Measurements from ENCODE around the gene LPCAT3.

The LPCAT3 gene

DNA sequence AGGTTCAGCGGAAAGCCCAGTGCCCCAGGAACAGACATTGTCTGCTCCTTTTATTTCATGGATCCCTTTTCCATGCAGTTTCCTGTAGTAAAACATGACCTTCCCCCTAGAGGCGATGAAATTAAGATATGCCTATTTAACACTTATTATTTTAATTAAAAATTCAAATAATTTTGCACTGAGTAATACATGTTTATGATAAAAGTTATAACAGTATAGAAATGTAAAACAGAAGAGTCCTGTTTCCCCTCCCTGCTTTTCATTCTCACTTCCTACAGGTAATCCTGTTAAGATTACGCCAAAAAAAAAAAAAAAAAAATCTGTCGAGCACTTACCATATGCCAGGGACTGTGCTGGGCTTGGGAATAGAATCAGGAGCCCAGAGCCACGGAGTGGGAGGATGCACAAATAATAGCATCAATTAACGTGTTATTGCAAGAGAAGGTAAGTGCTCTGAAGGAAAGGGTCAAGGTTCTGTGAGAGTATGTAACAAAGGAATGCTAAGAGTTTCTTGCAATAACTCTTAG, 830 bp upstream of the LPCAT3 start:
- Histone ChIP-seq H3K9me3 (ENCODE audit: control insufficient read depth, insufficient read depth, low read depth, low read length) (no peaks in the 10 kb centered on the region), H3K4me3 (ENCODE audit: low read depth, low read length) (peak overlapping the region; percentile 89), H3K36me3 (ENCODE audit: control insufficient read depth in 2 of 2, insufficient read depth in 1 of 2, low read length in 2 of 2) (peaks cover 3% of the 10 kb centered on the region in 2 experiments; a peak in 2 of 3 replicates), H3K27ac (ENCODE audit: extremely low read depth, low read depth, low read length) (peak overlapping the region; percentile 90), H3K4me1 (ENCODE audit: control insufficient read depth, insufficient read depth, low read length) (peaks cover 24% of the 10 kb centered on the region)
- POLR2A ChIA-PET = interaction anchor here (1.0 to 1.6 kb wide), 4 partner anchors 51 to 75 kb away, joined by 3 to 13 read pairs (median 8); partner anchors contain the start of genes C12orf57 and RNU7-1
- CTCF ChIA-PET = interaction anchor here (1.0 to 1.3 kb wide), 4 partner anchors 18 to 55 kb away, joined by 3 to 5 read pairs (median 4); no protein-coding TSS in a partner anchor
- 0 out of 2 replicates have a peak, but pooled peaks have one; percentile 4 for TF ChIP-seq ZNF423 (tag by site-specific recombination; IDR thresholded peaks at IDR 0.05)
- TF ChIP-seq, protein P1, sequence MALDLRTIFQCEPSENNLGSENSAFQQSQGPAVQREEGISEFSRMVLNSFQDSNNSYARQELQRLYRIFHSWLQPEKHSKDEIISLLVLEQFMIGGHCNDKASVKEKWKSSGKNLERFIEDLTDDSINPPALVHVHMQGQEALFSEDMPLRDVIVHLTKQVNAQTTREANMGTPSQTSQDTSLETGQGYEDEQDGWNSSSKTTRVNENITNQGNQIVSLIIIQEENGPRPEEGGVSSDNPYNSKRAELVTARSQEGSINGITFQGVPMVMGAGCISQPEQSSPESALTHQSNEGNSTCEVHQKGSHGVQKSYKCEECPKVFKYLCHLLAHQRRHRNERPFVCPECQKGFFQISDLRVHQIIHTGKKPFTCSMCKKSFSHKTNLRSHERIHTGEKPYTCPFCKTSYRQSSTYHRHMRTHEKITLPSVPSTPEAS (tag by site-specific recombination; IDR thresholded peaks at IDR 0.05) = no peak
- TF ChIP-seq ZNF366 (tag by site-specific recombination; conservative IDR thresholded peaks at IDR 0.05) = 0 out of 2 replicates have a peak, but pooled peaks have one; percentile 8
- peak; percentile 33; the same call in 1 of the 2 replicates for TF ChIP-seq ZNF660 (tag by site-specific recombination; IDR thresholded peaks at IDR 0.05)
- TF ChIP-seq SP7 (tag by site-specific recombination; IDR thresholded peaks at IDR 0.05) = 0 out of 2 replicates have a peak, but pooled peaks have one; percentile 9
- TF ChIP-seq ZNF843 (tag by site-specific recombination; IDR thresholded peaks at IDR 0.05) = 0 out of 2 replicates have a peak, but pooled peaks have one; percentile 1
- no peak for TF ChIP-seq ZNF530 (tag by site-specific recombination; IDR thresholded peaks at IDR 0.05; ENCODE audit: low read depth)
- TF ChIP-seq, protein P2, sequence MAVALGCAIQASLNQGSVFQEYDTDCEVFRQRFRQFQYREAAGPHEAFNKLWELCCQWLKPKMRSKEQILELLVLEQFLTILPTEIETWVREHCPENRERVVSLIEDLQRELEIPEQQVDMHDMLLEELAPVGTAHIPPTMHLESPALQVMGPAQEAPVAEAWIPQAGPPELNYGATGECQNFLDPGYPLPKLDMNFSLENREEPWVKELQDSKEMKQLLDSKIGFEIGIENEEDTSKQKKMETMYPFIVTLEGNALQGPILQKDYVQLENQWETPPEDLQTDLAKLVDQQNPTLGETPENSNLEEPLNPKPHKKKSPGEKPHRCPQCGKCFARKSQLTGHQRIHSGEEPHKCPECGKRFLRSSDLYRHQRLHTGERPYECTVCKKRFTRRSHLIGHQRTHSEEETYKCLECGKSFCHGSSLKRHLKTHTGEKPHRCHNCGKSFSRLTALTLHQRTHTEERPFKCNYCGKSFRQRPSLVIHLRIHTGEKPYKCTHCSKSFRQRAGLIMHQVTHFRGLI (tag by site-specific recombination; IDR thresholded peaks at IDR 0.05) = peak; percentile 10; the same call in 1 of the 2 replicates
- TF ChIP-seq ZXDB (tag by site-specific recombination; IDR thresholded peaks at IDR 0.05) = 0 out of 2 replicates have a peak, but pooled peaks have one; percentile 0
- TF ChIP-seq ZBTB17 (tag by site-specific recombination; IDR thresholded peaks at IDR 0.05) = peak; percentile 89

DNA sequence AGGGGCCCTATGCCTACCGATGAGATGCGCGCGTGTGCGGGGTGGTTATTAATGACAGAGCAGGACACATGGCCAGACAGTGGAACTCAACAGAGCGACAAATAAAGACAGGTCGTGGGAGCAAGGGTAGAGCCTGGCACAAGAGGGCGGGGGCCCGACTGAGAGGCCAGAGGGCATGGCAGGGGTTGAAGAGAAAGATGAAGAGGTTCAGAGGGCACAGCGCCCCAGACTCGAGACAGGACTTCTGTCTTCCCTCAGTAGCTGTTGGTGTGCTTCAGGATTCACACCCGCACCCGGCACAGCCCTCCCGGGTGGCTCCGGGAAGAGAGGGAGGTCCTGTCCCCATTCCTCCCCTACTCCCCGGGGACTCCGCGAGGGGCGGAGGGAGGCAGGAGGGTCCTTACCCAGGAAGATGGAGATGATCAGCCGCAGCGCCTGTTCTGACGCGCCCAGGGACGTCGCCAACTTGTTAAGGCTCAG, 366 bp downstream of the LPCAT3 start:
- ChIA-PET CTCF (interaction anchor here (0.5 to 1.5 kb wide), 15 partner anchors 8 to 1203 kb away, joined by 3 to 5 read pairs (median 3); no protein-coding TSS in a partner anchor), POLR2A (interaction anchor here (0.7 to 1.6 kb wide), 9 partner anchors 8 to 91 kb away, joined by 3 to 13 read pairs (median 3); partner anchors contain the start of genes C12orf57, C1RL and RNU7-1)
- Histone ChIP-seq H3K36me3 (ENCODE audit: control insufficient read depth in 2 of 2, insufficient read depth in 1 of 2, low read length in 2 of 2) (peaks cover 3 to 10% of the 10 kb centered on the region in 2 experiments; a peak in 2 of 3 replicates), H3K27ac (ENCODE audit: extremely low read depth, low read depth, low read length) (peak overlapping the region; percentile 90), H3K9me3 (ENCODE audit: control insufficient read depth, insufficient read depth, low read depth, low read length) (no peaks in the 10 kb centered on the region), H3K4me3 (ENCODE audit: low read depth, low read length) (peak overlapping the region; percentile 89), H3K4me1 (ENCODE audit: control insufficient read depth, insufficient read depth, low read length) (peaks cover 25% of the 10 kb centered on the region)
- TF ChIP-seq, protein P3, sequence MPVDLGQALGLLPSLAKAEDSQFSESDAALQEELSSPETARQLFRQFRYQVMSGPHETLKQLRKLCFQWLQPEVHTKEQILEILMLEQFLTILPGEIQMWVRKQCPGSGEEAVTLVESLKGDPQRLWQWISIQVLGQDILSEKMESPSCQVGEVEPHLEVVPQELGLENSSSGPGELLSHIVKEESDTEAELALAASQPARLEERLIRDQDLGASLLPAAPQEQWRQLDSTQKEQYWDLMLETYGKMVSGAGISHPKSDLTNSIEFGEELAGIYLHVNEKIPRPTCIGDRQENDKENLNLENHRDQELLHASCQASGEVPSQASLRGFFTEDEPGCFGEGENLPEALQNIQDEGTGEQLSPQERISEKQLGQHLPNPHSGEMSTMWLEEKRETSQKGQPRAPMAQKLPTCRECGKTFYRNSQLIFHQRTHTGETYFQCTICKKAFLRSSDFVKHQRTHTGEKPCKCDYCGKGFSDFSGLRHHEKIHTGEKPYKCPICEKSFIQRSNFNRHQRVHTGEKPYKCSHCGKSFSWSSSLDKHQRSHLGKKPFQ (tag by site-specific recombination; IDR thresholded peaks at IDR 0.05) = peak; percentile 99
- TF ChIP-seq, protein P4, sequence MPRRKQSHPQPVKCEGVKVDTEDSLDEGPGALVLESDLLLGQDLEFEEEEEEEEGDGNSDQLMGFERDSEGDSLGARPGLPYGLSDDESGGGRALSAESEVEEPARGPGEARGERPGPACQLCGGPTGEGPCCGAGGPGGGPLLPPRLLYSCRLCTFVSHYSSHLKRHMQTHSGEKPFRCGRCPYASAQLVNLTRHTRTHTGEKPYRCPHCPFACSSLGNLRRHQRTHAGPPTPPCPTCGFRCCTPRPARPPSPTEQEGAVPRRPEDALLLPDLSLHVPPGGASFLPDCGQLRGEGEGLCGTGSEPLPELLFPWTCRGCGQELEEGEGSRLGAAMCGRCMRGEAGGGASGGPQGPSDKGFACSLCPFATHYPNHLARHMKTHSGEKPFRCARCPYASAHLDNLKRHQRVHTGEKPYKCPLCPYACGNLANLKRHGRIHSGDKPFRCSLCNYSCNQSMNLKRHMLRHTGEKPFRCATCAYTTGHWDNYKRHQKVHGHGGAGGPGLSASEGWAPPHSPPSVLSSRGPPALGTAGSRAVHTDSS (tag by site-specific recombination; IDR thresholded peaks at IDR 0.05) = no peak
- no peak for TF ChIP-seq ZNF121 (tag by site-specific recombination; IDR thresholded peaks at IDR 0.05)
- peak; percentile 88 for TF ChIP-seq KLF8 (tag by site-specific recombination; IDR thresholded peaks at IDR 0.05)
- TF ChIP-seq ZNF707 (tag by site-specific recombination; IDR thresholded peaks at IDR 0.05) = no peak
- TF ChIP-seq KLF10 (tag by site-specific recombination; IDR thresholded peaks at IDR 0.05) = no peak
- peak; percentile 50; the same call in 1 of the 2 replicates for TF ChIP-seq KLF7 (tag by site-specific recombination; IDR thresholded peaks at IDR 0.05; ENCODE audit: borderline replicate concordance)
- TF ChIP-seq ZNF223 (tag by site-specific recombination; IDR thresholded peaks at IDR 0.05) = no peak
- TF ChIP-seq ZNF311 (tag by site-specific recombination; IDR thresholded peaks at IDR 0.05; ENCODE audit: borderline replicate concordance) = no peak
- TF ChIP-seq ZNF112 (tag by site-specific recombination; IDR thresholded peaks at IDR 0.05) = no peak
- no peak for TF ChIP-seq ZEB2 (tag by site-specific recombination; IDR thresholded peaks at IDR 0.05)
- TF ChIP-seq, protein P5, sequence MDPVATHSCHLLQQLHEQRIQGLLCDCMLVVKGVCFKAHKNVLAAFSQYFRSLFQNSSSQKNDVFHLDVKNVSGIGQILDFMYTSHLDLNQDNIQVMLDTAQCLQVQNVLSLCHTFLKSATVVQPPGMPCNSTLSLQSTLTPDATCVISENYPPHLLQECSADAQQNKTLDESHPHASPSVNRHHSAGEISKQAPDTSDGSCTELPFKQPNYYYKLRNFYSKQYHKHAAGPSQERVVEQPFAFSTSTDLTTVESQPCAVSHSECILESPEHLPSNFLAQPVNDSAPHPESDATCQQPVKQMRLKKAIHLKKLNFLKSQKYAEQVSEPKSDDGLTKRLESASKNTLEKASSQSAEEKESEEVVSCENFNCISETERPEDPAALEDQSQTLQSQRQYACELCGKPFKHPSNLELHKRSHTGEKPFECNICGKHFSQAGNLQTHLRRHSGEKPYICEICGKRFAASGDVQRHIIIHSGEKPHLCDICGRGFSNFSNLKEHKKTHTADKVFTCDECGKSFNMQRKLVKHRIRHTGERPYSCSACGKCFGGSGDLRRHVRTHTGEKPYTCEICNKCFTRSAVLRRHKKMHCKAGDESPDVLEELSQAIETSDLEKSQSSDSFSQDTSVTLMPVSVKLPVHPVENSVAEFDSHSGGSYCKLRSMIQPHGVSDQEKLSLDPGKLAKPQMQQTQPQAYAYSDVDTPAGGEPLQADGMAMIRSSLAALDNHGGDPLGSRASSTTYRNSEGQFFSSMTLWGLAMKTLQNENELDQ (tag by site-specific recombination; IDR thresholded peaks at IDR 0.05; ENCODE audit: low read depth) = 0 out of 2 replicates have a peak, but pooled peaks have one; percentile 12
- peak; percentile 48 for TF ChIP-seq ZNF341 (tag by site-specific recombination; IDR thresholded peaks at IDR 0.05; ENCODE audit: low read depth)
- no peak for TF ChIP-seq ZNF214 (tag by site-specific recombination; IDR thresholded peaks at IDR 0.05; ENCODE audit: borderline replicate concordance)
- TF ChIP-seq ZNF175 (tag by site-specific recombination; IDR thresholded peaks at IDR 0.05) = no peak
- peak; percentile 90 for TF ChIP-seq ZNF423 (tag by site-specific recombination; IDR thresholded peaks at IDR 0.05)
- TF ChIP-seq ZNF16 (tag by site-specific recombination; IDR thresholded peaks at IDR 0.05; ENCODE audit: low read depth) = no peak

All from HEK293 (cell line).